ENCODE measurements around the gene MYO1D. TPM values are rescaled to one million over a fixed set of nuclear protein-coding genes. Genes with fewer than 3 reads are reported as not detected.

Gene MYO1D
- total and polyA plus RNA-seq, 2 donors (not counting 1 experiment from before 2014, with no cell fraction given) = 5.4 to 26.7 TPM

- Mint-ChIP-seq H3K27ac (no peak overlapping the region), H3K4me1 (peaks cover 2% of the 10 kb centered on the region), H3K27me3 (no peaks in the 10 kb centered on the region), H3K4me3 (no peak overlapping the region), H3K9me3 (ENCODE audit: insufficient read depth) (no peaks in the 10 kb centered on the region)
- no peak overlapping the region for H2AFZ ChIP-seq (ENCODE audit: insufficient read depth, low read depth, low read length, poor library complexity, severe bottlenecking)
- H3K27me3 ChIP-seq (replicated peaks in 1 of 4; ENCODE audit: control extremely low read depth in 1 of 4, control insufficient read depth in 3 of 4, insufficient read depth in 4 of 4, low read length in 3 of 4) = no peaks in the 10 kb centered on the region
- POLR2A ChIA-PET = no interaction called here
- H3K4me1 ChIP-seq (ENCODE audit: control insufficient read depth in 2 of 2, insufficient read depth in 2 of 2, low read length in 2 of 2) = no peaks in the 10 kb centered on the region
- H4K20me1 ChIP-seq (ENCODE audit: control insufficient read depth, insufficient read depth, low read length, poor library complexity, severe bottlenecking) = no peaks in the 10 kb centered on the region
- H3K4me3 ChIP-seq (ENCODE audit: control extremely low read depth in 1 of 5, extremely low read depth in 1 of 5, insufficient read depth in 1 of 5, low read depth in 2 of 5, low read length in 4 of 5) = no peak overlapping the region
- H3K79me2 ChIP-seq (ENCODE audit: control insufficient read depth, insufficient read depth, low read length) = no peaks in the 10 kb centered on the region
- intact Hi-C loops (cut with micrococcal nuclease) = no loop called here
- ATAC-seq (ENCODE audit: low read depth) (no peak), DNase-seq (no peak)
- H3K9ac ChIP-seq (ENCODE audit: low read length) = no peak overlapping the region
- no peaks in the 10 kb centered on the region for H3K9me3 ChIP-seq (ENCODE audit: control extremely low read depth in 1 of 3, control insufficient read depth in 2 of 3, insufficient read depth in 1 of 3, low read length in 2 of 3)
- CTCF ChIA-PET = no interaction called here
- no peak for TF ChIP-seq CTCF (IDR thresholded peaks at IDR 0.05)
- no peak overlapping the region for H3K4me2 ChIP-seq (replicated peaks; ENCODE audit: low read depth, low read length, poor library complexity, severe bottlenecking)
- H3K27ac ChIP-seq (ENCODE audit: low read length in 2 of 2) = no peak overlapping the region
- H3K36me3 ChIP-seq (replicated peaks in 1 of 2; ENCODE audit: control extremely low read depth in 1 of 2, control insufficient read depth in 1 of 2, extremely low read depth in 1 of 2, insufficient read depth in 2 of 2, low read length in 1 of 2) = no peaks in the 10 kb centered on the region
Measured at GRCh38 chr17:32709562-32709961, 167.4 kb downstream of the MYO1D start.

- no peak for TF ChIP-seq CTCF (IDR thresholded peaks at IDR 0.05)
- TF ChIP-seq EZH2 (IDR thresholded peaks at IDR 0.05; ENCODE audit: borderline replicate concordance, insufficient read depth, low read depth, low read length, poor library complexity, severe bottlenecking) = no peak
- Mint-ChIP-seq H3K27ac (no peak overlapping the region), H3K9me3 (ENCODE audit: insufficient read depth) (no peaks in the 10 kb centered on the region), H3K4me3 (no peak overlapping the region), H3K4me1 (no peaks in the 10 kb centered on the region), H3K27me3 (no peaks in the 10 kb centered on the region)
- no peaks in the 10 kb centered on the region for H3K9me3 ChIP-seq (ENCODE audit: control extremely low read depth in 1 of 3, control insufficient read depth in 2 of 3, insufficient read depth in 1 of 3, low read length in 2 of 3)
- no peaks in the 10 kb centered on the region for H3K36me3 ChIP-seq (replicated peaks in 1 of 2; ENCODE audit: control extremely low read depth in 1 of 2, control insufficient read depth in 1 of 2, extremely low read depth in 1 of 2, insufficient read depth in 2 of 2, low read length in 1 of 2)
- H3K4me3 ChIP-seq (ENCODE audit: control extremely low read depth in 1 of 5, extremely low read depth in 1 of 5, insufficient read depth in 1 of 5, low read depth in 2 of 5, low read length in 4 of 5) = no peak overlapping the region
- no peak for DNase-seq
- POLR2A ChIA-PET = no interaction called here
- no peaks in the 10 kb centered on the region for H3K27me3 ChIP-seq (replicated peaks in 1 of 4; ENCODE audit: control extremely low read depth in 1 of 4, control insufficient read depth in 3 of 4, insufficient read depth in 4 of 4, low read length in 3 of 4)
- H4K20me1 ChIP-seq (ENCODE audit: control insufficient read depth, insufficient read depth, low read length, poor library complexity, severe bottlenecking) = no peaks in the 10 kb centered on the region
- no CpG with 5 or more reads among the region's 1 CpG for WGBS (ENCODE audit: insufficient coverage)
- H3K27ac ChIP-seq (ENCODE audit: low read length in 2 of 2) = no peak overlapping the region
- ATAC-seq (ENCODE audit: low read depth) = no peak
- H2AFZ ChIP-seq (ENCODE audit: insufficient read depth, low read depth, low read length, poor library complexity, severe bottlenecking) = no peak overlapping the region
- no peaks in the 10 kb centered on the region for H3K4me1 ChIP-seq (ENCODE audit: control insufficient read depth in 2 of 2, insufficient read depth in 2 of 2, low read length in 2 of 2)
- no peaks in the 10 kb centered on the region for H3K79me2 ChIP-seq (ENCODE audit: control insufficient read depth, insufficient read depth, low read length)
- H3K4me2 ChIP-seq (replicated peaks; ENCODE audit: low read depth, low read length, poor library complexity, severe bottlenecking) = no peak overlapping the region
- no peak overlapping the region for H3K9ac ChIP-seq (ENCODE audit: low read length)
- CTCF ChIA-PET = no interaction called here
- intact Hi-C loops (cut with micrococcal nuclease) = no loop called here
Measured at GRCh38 chr17:32701871-32702270, 175.1 kb downstream of the MYO1D start.
